CD4-positive, alpha-beta T cell treated with Interleukin-6 at 100 ng/mL for 8 hours (primary cell): ENCODE results near the gene SGMS1.
"Not testable (repeated sequence)": the region's sequence is repeated elsewhere in the genome, so short reads cannot be mapped to it uniquely, and the experiment has no call there.

Experiments used
- DNase-seq: peaks from one replicate; pipeline ENCODE4 v3.0.0-alpha.2; 2020; ENCODE audit warnings: mixed read lengths, low spot score

The SGMS1 gene

DNA sequence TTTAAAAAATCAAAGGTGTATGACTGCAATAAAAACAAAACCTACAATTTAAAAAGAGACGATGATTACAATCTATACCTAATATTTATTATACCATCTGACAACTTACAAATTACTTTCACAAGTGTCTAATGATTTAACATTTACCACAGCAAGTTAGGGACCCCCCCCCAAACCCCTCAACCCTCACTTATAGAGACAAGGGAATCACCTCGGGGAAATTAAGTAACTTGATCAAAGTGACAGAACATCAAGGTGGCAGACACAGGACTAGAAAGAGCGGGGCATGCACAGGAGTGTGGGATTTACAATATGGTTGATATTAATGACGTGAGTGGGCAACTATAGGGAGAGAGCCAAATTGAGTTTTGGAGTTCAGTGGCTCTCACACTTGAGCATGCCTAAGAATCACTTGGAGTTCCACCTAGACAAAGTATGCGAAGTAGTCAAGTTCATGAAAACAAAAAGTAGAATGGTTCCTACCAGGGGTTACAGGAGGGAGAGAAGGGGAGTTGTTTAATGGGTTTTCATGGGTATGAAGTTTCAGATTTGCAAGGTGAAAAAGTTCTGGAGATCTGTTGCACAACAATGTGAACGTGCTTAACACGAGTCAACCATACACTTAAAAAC, 43.4 kb downstream of the SGMS1 start:
- DNase-seq: no peak

DNA sequence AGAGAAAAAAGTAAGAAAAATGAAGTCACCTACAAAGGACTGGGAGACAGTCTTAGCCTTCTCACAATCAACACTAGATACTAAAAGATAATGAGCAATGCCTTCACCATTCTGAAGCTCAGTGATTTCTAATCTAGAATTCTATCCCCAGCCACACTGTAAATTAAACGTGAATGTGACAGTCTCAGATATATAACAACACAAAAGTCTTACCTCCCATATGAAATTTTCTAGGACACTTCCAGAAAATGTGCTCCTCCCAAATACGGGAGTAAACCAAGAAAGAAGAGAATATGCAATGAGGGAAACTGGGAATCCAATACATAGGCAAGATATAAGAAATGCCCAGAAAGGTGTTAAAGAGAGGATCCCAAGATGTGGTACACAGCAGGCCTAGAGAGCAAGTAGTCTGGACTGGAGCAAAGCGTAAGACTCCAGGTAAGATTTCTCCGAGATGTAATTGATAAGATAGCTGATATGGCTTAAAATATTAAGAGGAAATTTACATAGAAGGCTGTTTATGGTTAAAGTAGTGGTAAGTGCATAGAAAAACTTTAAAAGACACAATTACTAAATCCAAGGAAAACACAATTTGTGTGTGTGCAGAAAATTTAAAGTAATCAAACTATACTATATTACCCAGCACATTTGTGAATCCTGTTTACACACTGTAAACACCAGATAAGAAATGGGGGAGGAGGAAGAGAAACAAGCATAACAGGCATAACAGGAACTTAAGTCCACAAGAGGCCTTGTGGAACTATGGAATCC, 44.1 kb downstream of the SGMS1 start:
- no peak for DNase-seq

DNA sequence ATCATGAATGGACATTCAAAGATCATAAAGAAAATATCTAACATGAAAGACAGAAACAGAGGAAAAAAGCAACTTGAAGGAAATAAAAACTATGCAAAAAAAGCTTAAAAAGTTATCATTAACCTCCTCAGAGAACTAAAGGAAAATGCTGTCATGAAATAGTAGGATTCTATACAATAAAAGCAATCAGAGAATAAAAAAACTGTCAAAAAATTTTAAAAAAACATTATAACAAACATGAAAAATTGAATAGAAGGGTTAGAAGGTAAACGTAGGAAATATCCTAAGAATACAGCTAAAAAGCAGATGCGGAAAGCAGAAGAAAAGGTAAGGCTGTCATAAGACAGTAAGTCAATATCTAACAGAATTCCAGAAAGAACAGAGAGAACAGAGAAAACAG, 44.8 kb downstream of the SGMS1 start:
- DNase-seq: no peak

DNA sequence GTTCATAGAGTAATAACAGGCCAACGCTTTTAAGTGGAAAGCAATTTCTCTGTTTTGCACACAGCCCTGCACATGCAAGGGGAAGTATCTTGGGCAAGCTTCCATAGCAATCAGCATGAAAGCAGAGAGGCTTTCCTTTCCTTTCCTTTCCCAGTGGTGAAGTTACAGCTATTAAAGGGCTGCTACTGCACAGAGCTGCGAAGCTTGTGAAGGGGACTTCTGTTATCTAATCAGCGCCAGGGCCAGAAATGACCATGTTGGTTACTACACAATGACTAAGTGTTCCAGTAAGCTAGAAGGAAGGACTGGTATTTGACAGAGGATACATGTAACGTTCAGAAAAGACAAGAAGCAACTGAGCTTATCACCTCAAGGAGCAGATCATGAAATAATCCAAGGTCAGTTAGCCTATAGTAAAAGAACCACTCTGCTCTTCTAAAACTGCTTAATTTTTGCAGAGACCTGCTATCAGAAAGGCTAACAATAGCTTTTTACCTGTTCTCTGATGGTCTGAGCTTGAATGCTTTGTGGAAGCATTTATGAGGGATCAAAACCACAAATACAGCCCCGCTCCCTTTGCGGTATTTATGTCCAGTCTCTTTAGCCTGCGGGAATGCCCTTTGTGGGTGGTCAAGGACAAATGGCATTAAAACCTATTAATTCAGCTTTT, 45.9 kb downstream of the SGMS1 start:
- no peak for DNase-seq

DNA sequence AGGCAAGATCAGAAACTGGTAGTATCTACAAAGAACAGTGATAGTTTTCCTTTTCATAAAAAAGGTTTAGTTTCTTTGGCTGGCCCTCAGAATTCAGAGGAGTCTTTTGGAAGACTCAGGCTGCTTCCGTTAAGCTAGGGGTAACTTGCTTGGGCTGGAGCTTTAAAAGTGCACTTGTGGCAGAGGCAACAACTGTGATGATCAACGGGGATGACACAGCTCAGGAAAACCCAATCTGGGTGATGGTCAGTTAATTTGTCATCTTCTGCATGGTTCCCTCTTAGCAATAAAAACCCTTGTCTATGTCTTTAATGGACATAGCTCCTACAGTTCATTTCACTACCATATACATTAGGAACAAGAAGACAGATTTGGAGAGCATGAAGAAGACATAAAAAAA, 46.7 kb downstream of the SGMS1 start:
- no peak for DNase-seq

DNA sequence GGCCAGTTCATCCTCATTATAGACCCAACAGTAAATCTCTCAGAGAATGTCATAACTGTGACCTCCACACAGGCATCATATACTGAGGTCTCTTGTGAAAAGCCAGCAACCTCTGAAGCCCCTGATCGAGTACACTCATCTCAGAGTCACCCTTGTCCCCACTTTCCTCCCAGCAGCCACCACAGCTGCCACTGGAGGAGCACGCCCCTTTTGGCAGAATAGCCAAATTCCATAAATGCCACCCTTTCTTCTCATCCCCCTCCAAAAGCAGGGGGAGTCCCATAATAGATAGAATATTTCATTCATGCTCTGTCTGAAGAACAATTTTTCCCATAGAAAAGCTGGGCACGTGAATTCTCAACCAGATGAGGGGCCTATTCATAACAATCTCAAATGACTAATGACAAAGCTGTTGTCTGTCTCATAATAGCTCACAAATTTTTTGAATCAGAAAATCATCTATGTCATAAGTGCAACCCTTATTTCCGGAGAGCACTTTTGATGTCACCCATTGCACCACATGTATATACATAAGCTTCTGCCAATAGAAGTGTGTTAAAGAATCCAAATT, 47.4 kb downstream of the SGMS1 start:
- no peak for DNase-seq

DNA sequence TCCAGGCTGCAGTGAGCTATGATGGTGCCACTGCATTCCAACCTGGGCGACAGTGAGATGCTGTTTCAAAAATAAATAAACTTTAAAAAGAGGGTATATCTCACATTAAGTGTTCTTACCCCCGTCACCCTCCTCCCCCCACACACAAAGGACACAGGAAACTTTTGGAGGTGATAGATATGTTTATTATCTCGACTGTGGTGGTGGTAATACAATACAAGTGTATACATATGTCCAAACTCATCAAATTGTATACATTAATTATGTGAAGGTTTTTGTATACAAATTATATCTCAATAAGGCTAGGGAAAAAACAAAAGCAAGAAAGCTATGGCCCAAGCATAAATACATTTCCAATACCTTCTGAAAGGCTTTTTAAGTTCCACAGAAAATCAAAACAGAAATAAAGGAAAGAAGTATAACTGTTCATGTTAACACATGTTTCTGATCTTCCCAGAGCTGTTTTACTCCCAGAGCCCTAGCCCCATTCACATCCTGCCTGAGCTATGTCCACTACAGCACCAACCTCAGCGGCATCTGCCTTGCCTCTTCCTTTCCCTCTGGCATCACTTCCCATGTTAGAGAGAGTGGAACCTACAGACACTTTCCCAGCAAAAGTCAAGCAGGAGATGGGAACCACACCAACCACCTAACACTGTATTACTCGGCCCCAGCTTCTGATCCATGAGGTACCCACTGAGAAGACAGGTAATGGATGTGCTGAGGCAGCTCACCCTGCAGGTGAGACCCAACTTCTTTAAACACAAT, 48.1 kb downstream of the SGMS1 start:
- DNase-seq: no peak

DNA sequence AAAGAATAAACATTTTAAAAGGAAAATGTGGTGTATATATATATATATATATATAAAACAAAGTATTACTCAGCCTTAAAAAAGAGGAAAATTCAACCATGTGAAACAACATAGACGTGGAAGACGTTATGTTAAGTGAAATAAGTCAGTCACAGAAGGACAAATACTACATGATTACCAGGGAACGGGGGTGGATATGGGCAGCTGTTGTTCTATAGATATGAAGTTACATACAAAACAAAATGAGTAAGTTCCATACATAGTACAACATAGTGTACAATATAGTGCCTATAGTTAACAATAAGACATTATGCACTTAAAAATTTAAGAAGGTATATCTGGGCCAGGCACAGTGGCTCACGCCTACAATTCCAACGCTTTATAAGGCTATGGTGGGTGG, 48.8 kb downstream of the SGMS1 start:
- no peak for DNase-seq

DNA sequence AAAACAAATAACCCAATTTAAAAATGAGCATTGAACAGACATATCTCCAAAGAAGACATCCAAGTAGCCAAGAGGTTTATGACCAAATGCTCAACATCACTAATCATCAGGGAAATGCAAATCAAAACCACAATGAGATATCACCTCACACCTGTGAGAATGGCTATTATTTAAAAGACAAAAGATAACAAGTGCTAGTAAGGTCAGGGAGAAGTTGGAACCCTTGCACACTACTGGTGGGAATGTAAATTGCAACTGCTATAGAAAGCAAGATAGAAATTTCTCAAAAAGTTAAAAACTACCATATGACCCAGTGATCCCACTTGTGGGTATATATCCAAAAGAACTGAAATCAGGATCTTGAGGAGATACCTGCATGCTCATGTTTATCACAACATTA, 49.5 kb downstream of the SGMS1 start:
- no peak for DNase-seq

DNA sequence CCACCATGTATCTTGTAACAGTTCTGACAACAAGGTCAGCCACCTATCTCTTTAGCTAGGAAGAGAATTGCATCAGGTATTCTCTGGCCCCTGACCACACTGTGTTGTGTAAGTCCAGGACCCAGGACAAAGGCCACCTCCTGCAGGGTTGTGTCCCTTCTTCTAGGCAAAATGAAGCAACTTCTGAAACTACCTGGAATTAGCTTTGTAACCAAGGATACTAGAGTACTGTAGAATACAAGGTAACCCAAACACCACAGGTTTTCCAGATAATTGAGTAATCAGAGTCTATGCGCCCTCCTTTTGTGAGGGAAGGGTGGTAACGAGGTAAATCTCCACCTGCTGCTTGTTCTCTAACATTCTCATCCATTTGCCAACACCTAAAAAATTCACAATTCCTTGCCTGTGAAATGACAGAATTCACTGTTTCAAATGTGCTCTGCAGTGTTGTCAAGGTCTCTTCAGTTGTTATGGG, 51.7 kb downstream of the SGMS1 start:
- DNase-seq: no peak

DNA sequence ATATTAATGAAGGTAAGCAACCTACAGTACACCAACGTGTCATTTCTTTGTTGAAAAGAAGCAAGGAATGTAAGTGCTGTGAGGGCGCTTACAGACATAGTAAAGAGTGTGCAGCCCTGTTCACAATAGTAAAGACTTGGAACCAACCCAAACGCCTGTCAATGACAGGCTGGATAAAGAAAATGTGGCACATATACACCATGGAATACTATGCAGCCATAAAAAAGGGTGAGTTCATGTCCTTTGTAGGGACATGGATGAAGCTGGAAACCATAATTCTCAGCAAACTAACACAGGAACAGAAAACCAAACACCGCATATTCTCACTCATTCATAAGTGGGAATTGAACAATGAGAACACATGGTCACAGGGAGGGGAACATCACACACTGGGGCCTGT, 55.0 kb downstream of the SGMS1 start:
- DNase-seq: not testable (repeated sequence)

DNA sequence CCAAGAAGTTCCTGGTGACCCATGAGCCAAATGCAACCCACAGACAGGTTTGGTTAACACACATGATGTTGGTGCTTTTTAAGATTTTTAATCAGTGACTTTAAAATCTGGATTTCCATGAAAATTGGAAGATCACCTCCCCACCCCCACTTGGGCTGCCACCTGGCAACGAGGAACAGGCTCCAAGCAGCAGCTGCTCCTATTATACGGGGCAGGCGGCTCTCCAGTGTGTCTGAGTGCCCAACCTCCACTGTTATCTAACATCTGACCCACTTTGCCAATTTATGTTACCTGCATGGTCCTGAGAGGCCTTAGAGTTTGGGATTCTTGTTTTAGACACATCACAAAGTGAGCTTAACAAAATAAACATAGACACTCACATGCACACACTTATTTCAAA, 56.4 kb downstream of the SGMS1 start:
- no peak for DNase-seq

DNA sequence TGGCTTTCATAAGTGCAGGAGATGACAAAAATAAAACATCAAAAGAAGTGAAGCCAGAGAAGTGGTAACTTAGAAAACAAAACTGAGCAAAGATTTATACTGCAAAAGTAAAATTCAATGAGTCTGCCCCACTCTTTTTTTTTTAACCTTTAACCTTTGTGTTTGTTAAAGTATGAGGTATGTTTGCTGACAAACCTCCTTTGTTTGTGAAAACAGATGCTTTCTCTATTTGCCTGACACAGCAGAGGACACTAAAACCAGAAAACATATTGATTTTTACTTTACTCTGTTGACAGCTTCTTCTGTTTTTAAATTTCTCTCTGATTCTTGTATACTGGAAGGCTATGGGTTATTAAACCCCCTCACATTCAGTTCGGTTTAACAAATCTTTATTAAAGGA, 57.6 kb downstream of the SGMS1 start:
- no peak for DNase-seq

DNA sequence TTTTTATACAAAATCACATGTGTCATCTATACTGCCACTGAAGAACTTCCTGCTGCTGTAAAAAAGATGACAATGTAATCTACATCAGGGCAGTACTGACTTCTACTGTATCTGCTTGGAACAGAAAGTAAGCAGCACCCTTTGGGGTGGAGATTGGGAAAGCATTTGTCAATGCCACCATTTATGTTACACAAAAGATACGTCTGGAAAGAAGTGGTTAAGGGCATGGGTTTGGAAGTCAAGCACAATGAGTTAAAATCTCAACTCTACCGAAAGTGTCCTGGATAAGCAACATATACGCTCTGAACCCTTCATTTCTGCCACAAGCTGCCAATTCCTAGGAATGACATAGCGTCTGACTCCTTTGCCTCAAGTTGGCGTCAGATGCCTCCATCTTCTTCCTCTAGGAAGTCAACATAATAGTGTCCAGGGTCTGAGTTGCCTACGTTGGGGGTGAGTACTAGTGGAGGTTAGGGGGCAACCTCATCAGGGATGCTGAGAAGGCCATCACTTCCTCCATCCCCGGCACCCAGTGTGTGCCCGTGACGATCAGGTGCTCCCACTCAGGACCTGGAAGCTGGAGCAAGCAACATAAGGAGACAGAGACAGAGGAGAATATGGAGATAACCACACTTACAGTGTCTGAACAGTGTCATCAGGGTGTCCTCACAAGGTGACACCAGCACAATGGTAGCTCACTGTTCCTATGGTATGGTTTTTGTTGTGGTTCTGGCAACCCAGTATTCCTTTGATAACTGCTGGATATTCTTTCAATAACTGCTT, 58.3 kb downstream of the SGMS1 start:
- no peak for DNase-seq

DNA sequence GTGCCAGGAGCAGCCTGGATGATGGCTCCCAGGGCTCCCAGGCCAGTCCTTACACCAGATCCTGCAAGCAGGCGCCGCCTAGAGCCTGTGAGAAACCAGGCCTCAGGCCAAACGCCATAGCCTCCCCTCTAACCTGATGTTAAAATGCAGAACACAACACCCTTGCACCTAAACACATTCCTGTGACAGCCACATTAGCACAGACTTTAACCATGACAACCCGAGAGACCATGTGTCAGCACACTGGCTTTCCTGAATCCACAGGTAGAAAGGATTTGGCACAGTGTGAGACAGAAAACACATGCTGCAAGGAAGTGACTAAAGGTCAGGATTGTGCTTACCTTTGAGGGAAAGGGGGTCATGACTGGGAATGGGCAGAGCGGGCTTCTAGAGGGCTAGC, 59.9 kb downstream of the SGMS1 start:
- DNase-seq: no peak

DNA sequence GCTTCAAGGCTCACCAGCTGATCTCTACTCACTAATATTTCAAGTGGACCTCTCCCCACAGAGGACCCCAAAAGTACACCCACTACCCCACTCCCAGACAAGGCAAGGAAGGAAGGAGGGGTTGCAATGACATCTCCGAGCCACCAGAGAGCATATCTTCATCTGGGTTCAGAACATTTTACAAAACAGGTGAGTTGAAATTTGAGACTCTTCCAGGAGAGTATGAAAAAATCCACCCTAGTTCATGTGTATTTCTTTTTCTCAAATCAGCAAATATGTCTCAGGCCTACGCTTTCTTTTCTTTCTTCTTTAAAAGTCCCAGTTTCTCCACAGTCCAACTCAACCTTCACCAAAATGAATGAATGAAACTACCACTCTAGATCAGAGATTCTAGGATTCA, 61.9 kb downstream of the SGMS1 start:
- DNase-seq: peak; percentile 17

DNA sequence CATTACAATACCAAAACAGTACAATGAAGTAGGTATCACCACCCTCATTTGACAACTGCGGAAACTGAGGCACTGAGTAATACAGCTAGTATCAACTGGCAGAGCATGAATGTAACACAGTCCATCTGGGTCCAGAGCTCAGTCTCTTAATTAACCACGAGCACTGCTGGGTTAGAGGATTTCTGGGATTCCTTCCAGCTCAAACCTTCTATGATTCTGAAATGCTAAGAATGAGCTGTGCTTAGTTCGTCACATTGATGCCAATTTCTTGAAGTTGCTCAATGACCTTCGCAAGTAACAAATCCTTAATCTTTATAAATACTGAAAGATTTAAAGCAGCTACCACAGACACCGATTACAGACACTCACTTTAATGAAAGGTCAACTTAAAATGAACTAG, 62.5 kb downstream of the SGMS1 start:
- no peak for DNase-seq

DNA sequence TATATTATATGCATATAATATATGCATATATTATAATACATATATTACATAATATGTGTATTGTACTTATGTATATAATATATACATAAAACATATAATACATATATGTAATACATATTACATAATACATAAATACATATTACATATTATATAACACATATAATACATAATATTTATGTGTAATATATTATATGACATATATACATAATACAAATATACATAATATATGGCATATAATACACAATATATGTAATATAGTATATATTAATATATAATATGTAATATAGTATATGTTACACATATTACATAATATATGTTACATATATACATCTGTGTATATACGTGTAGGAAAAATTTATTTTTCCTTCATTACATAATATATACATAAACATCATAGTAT, 63.4 kb downstream of the SGMS1 start:
- DNase-seq: no peak

DNA sequence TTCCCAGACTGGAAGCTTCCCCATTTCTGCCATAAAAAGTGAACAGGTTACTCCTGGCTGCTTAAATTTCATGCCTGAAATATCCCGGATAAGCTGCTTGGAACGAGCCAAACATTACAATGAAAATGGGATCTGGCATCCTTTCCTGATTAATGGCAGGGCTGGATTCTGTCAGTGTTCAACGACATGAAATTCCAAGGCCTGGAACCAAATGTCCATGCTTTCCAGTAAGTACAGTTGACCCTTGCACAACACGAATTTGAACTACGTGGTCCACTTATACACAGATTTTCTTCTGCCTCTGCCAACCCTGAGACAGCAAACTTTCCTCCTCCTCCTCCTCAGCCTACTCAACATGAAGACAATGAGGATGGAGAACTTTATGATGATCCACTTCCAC, 65.4 kb downstream of the SGMS1 start:
- DNase-seq: no peak

DNA sequence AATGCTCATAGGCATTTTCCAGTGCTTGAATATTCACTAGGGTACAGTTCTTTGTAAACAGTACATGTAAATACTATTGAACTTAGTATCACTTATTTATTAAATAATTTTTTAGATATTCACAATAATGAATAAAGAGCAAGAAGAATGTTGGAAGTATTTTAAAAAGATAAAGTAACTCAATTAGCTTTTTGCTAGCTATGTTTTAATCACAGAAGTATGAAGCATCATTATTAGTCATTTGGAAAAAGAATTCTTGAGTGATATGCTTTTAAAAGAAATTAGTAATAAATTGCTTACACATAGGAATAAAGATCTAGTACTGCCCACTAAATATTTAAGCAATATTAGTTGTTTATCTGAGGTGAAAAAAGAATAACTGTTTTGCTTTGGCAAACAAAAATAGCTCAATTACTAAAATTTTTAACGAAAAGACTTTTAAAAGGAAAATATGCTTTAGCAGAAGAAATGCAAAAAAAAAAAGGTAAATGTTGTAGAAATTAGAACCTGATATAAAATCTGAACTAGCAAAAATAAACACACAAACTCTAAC, 66.5 kb downstream of the SGMS1 start:
- DNase-seq: no peak
